GM18867 (cell line): ENCODE data around the gene FARS2.
"Not testable (repeated sequence)": the region's sequence is repeated elsewhere in the genome, so short reads cannot be mapped to it uniquely, and the experiment has no call there.

Experiments
- ATAC-seq: cut with Tn5 transposase; IDR thresholded peaks from one replicate; pipeline ENCODE4 v1.9.1; 2021; ENCODE audit warnings: mild to moderate bottlenecking, moderate library complexity; ENCODE audit not compliant: unreplicated experiment

The FARS2 gene

DNA sequence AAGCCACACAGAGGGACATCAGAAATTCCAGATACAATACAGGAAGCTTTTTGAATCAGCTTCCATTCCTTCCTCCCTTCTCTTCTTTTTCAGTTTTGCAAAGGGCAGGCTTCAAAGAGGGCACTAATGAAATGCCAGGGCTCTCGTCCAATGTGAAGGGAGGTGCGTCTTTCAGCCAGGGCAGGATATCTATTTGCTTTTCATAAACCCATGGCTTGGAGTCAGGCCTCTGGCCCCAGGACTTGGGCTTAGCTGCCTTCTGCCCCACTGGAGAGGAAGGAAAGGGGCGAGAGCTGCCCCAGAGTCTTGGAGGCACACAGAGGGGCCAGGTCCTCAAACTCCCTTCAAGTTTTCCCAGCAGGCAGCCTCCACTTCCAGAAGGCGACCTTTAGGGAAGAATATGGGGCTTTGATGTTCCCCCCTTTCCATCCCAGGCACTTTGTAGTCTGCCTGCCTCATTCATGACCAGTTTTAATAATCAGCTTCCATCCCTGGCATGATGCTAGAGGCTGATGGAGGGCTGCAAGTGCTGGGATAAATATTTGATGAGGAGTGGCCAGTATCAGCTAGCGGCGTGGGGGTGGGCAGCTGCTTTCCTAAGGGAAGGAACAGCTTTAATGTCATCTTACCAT lies 510.6 kb downstream of the FARS2 start:
- ATAC-seq = no peak

DNA sequence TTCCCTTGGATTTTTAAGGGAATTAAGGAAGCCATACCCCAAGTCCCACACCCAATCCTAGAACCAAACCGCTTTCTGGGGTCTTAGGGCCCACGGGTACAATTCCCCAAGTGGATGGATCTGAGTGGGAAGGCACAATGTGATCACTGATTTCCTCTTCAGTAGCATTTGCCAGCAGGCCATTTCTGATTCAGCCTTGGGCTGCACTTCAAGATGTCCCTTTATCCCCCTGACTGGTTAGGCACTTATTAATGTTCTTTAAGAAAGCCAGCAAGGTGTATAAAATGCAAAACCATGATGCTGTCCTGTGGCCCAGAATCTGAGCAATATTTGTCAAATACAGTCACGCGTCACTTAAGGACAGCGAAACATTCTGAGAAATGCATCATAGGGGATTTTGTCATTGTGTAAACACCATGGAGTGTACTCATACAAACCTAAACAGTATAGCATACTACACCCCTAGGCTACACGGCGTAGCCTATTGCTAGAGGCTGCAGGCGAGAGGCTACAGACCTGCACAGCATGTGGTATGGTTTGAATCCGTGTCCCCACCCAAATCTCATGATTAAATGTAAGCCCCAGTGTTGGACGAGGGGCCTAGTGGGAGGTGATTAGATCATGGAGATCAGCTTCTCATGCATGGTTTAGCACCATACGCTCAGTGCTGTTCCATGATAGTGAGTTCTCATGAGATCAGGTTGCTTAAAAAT lies 511.3 kb downstream of the FARS2 start:
- no peak for ATAC-seq

DNA sequence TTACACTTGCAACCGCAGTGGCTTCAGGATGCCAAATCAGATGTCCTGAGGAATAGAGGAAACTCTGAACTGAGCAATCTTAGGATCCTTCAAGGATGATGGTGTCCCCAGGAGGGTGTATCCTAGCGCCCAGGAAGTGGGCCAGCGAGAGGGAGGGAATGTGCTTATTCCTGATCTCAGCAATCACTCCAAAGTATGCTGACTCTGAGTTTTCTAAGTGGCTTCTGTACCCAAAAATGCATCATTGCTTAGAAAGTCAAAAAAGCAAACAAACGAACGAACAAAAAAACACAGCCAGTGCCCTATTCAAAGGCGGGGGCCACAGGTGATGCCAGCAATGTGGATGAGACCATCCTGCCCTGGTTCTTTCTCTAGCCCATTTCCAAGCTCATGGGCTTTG lies 514.8 kb downstream of the FARS2 start:
- no peak for ATAC-seq

DNA sequence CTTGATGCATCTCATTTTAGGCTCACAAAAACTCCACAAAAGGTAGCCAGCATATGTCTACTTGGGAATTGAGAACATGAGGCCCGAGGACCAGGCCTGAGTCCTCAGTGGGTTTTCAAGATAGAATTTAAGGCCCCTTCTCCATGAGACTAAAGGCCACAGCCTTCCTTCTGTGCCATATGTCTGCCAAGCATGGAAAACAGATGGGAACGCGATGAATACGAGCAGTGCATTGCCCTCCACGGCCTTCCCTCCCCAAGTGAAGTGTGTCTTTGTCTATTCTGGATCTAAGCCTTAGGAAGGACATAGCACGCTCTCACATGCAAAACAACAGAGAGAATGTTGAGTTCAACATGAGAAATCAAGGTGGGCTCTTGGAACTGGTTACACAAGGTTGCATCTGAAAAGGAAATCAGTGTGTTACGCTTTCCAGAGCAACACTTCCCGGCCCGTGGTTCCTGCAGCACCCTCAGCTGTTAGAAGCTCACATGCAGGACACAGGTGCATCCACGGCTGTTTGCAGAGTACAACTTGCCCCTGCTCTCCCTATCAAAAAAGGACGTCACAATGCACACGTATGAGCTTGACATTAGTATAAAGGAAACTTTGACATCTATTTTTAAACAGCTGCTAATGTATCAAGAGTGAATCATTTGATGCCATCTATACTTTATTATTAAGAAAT lies 515.5 kb downstream of the FARS2 start:
- ATAC-seq = no peak

DNA sequence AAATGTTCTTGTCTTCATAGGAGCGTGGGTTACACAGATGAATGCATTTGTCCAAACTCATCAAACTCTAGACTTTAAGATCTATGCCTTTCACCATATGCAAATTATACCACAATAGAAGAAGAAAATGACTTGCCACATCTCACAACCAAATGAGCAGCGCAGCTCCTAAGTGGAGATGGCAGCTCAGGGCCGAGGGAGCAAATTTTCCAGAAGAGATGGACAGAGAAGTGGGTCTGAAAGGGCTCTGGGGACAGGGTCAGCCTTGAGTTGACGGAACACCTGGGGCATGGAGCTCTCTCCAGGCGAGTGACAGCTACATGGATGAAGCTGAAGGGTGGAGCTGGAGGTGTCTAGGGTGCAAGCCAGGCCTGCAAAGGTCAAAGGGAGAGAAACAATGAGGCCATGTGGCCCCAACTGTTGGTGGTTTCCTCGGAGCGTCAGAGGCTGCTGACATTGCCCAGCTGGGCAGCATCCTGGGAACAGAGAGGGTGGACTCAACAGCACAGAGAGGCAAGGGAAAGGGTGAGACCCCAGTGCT lies 517.1 kb downstream of the FARS2 start:
- ATAC-seq = peak; percentile 96

DNA sequence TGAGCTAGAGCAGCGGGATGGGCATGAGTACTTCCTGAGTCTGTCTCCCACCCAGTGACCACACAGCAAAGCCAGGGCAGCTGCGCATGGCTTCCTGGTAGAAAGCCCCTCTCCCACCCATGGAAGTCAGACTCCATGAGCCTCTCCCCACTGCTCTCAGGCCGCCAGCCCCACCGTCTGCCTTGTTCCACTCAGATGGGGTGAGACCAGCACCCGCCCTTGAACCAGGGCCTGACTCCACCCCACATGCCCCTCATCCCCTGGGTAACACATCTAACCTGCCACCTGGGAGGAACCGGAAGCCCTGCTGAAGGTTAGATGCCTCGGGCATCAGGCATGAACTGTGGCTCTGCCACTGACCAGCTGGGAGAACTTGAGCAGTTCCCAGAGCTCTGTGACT lies 517.6 kb downstream of the FARS2 start:
- no peak for ATAC-seq

DNA sequence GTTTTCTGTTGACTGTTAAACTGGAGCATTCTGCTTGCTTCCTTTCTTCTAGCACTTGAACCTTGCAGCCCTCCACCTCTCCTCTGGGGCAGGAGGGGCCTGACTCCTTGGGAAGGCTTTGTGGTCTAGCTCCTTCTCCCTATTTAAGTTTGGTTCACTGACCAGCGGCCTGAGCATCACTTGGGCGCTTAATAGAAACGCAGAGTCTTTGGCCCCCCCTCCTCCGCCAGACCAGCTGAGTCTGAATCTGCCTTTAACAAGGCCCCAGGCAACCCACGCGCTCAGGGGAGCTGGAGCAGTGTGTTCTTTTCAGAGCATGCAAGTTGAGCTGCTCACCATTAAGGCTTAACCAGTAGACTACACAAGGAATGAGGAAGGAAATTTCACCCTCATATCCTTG lies 519.7 kb downstream of the FARS2 start:
- no peak for ATAC-seq

DNA sequence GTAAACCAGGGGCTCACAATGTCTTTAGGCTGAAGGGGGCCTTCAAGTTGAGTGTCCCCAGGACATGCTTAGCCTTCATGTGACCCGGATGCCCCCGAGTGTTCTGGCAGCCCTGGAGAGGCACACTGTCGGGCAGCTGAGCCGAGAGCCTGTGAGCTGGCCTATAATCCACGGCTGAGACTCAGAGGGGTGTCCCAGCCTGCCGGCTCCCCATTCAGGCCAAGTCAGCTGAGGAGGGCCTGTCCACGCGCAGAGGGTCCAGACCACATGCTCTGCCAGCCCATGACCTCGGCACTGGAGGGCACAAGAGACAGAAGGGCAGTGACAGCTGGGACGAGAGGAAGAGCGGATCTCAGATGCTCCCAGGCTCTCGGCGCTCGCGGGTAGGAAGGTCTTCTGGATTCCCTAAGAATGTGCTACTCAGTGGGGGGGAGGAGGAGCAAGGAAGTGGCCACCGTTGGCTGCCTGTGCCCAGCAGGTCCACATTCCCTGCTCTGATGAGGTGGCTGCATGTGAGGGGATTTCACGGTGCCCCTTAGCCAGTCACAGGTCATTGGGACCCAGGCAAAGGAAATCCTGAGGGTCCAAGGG lies 520.7 kb downstream of the FARS2 start:
- ATAC-seq = no peak

DNA sequence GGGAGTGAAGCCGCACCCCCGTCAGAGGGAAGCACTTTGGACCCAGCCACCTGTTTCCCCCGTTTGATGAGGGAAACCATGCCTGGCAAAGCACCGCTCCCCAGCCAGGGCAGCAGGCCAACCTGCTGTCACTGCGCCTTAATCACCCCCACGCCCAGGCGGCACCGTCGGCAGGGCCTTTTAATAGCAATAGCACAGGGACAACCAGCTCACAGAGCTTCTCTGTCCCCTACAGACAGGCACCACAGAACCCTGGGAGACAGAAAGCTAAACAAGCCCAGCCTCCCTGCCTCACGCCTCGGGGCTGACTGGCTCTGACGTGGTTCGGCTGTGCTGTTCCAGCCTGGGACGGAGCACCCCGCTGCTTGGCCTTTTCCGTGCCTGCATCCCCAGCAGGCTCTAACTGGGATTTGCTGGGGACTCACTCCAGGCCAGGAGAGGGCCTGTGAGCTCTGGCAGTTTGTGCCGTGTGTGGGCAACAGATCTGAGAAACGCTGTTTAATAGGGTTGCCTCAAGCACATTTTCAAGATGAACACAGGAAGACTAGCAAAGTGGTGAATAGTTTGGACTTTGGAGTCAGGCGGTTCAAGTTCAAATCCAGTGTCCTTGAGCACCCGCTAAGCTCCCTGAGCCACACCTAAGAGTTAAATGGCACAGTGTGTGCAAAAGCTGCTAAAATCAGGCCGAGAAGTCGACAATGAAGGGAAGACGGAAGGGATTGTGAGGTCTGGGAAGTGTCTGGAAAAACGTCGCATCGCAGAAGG lies 521.7 kb downstream of the FARS2 start:
- no peak for ATAC-seq

DNA sequence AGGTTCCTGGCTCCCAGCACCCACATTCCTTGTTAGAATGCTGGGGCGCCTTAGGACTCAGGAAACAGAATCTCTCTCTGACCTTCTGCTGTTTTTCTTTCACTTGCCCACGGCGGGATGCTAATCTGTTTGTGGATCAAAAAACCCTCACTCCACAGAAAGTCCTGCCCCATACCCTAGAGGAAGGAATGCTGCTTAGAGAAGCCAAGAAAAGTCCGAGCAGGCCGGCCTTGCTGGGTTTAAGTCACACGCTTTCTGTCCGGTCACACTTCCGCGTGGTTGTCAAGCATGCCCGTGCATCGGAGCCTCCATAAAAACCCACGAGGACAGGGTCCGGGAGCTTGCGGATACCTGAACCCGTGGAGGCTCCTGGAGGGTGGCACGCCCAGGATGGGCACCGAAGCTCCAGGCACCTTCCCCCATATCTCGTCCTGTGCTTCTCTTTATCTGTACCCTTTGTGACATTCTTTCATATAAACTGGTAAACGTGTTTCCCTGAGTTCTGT lies 522.3 kb downstream of the FARS2 start:
- no peak for ATAC-seq

DNA sequence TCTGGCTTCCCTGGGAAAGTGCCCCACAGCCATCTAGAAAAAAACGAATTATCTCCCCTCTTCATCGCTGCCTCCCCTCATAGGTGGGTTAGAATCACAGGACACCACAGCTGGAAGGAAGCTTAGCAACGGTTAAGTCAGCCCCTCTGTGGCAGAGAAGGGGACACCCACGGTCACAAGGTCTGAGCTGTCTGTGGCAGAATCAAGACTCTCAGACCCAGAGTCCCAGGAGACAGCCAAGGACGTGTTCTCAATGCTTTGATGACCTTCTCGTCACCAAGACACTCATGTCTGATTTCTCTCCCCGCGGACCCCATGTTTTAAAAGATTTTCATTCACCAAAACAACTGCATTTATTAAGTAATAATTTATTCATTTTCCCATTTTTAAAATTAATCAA lies 523.9 kb downstream of the FARS2 start:
- no peak for ATAC-seq

DNA sequence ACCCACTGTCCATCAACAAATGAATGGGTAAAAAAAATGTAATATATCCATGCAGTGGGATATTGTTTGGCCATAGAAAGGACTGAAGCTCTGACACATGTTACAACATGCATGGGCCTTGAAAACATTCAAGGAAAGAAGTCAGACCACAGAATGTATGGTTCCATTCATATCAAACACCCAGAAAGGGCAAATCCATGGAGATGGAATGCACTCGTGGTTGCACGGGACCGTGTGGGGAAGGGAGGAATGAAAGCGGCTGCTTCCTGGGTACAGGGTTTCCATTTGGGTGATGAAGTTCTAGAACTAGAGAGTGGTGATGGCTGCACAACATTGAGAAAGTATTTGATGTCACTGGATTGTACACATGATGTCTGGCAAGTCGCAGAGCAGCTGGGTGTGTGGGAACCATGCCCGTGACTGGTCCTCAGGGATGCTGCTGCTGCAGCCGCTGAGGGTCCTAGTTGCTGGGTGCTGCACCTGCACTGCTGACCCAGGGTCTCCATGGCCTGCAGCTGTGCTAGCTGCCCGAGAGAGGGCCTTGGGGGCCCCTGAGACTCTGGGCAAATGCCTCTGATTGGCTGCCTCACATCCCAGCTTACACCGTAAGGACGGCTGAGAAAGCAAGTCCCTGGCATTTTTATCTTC lies 525.1 kb downstream of the FARS2 start:
- ATAC-seq = no peak

DNA sequence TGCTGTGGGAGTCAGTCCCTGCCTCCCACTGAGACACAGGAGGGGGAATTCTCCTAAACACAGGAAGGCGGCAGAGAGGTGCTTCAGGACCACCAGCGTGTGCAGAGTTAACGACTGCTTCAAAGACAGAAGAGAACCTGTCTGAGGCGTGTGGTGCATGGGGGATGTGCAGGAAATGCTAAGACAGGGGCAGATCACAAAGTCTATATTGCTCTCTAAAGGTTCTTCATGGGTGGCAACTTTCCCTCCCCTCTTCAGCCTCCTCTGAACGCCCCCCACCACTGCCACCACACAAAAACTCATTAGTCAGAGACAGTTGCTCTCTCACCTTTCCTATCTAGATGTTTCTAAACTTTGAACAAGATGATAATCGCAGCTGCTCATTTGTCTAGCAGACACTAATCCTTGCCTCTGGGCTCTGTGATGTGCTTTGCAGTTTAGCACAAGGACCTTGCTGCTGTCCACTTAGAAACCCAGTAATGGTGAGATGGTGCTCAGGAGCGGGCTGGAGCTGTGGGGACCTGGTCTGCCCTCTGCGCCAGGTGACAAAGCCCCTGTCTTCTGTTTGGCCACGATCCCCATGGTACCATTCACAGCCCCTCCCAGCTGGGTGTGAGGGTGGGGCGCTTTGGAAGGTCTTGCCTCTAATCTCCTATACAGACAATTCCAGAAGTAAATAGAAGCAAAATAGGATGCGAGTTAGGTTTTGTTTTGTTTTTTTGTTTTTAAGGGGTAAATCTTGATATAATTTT lies 525.8 kb downstream of the FARS2 start:
- ATAC-seq = no peak

DNA sequence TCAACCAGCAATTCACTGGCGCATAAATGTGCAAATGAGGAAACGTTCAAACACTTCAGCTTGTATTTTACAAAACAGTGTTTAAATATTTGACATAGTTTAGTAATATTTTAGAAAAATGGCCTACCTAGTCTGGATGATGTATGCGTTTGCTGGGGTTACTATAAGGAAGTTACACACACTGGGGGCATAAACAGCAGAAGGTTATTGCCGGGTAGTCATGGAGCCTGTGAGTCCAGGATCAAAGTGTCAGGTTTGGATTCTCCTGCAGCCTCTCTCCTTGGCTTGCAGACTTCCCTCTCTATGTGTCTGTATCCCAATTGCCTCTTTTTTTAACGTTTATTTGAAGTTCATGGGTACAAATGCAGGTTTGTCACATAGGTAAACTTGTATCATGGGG lies 528.1 kb downstream of the FARS2 start:
- not testable (repeated sequence) for ATAC-seq

DNA sequence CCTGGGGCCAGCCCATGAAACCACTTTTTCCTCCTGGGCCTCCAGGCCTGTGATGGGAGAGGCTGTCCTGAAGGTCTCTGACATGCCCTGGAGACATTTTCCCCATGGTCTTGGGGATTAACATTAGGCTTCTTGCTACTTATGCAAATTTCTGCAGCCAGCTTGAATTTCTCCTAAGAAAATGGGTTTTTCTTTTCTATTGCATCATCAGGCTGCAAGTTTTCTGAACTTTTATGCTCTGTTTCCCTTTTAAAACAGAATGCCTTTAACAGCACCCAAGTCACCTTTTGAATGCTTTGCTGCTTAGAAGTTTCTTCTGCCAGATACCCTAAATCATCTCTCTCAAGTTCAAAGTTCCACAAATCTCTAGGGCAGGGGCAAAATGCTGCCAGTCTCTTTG lies 535.2 kb downstream of the FARS2 start:
- not testable (repeated sequence) for ATAC-seq

DNA sequence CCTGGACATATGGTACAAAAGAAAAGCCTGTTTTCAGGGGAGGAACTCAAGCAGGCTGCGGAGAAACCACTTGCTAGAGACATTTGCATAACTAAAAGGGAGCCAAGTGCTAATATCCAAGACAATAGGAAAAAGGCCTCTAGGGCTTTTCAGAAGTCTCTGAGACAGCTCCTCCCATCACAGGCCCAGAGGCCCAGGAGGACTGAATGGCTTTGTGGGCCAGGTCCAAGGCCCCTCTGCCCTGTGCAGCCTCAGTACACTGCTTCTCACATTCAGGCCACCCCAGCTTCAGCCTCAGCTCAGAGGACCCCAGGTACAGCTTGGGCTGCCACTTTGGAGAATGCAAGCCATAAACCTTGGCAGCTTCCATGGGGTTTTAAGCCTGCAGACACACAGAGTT lies 545.1 kb downstream of the FARS2 start:
- not testable (repeated sequence) for ATAC-seq

DNA sequence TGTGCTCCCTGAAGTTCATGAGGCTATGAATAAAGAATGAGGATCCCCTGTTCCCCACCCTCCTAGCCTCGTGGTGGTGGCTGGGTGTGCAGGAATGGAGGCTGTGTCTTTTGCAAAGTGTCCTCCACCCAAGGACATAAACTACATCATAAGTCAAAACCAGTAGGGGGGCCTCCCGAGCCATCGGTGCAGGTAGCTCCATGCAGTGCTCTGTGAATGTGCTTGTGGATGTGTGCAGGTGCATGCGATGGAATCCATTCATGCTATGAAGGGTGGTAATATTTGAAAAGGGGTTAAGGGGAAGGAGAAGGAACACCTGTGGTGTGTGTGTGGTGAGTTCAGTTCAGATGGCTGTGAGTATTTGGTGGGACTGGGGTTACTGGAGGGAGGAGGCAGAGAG lies 548.1 kb downstream of the FARS2 start:
- no peak for ATAC-seq

DNA sequence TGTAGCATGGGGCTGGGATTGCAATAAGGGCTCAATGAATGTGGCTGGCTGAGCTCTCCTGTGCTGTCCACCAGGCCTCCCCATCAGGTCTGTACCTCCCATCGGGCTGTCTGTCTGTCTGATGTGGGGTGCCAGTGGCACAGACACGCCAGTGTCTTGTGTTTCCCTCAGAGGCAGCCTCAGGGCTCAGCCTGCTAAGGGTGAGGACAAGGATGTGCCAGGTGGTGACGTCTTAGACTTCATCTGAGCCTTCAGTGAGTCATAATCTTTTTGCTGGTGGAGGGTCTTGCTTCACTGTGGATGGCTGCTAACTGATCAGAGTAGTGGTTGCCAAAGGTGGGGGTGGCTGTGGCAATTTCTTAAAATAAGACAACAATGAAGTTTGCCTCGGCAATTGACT lies 550.7 kb downstream of the FARS2 start:
- no peak for ATAC-seq

DNA sequence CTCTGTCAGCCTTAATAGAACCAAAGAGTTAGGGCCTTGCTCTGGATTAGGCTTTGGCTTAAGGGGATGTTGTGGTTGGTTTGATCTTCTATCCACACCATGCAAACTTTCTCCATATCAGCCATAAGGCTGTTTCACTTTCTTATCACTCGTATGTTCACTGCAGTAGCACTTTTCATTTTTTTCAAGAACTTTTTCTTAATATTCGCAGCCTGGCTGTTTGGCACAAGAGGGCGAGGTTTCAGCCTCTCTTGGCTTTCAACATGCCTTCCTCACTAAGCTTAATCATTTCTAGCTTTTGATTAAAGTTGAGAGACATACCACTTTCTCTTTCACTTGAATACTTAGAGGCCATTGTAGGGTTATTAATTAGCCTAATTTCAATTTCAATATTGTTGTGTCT lies 552.3 kb downstream of the FARS2 start:
- peak; percentile 62 for ATAC-seq
